A673 (cell line): ENCODE data around the gene INO80B. TPM values are rescaled to one million over a fixed set of nuclear protein-coding genes. Genes with fewer than 3 reads are reported as not detected.

Source experiments
- BruUV-seq: library from RNA; stranded (reverse); fragments of 400-500 nt; replicated peaks from 2 replicates; lab custom pipeline; 2021; lab: Mats Ljungman, UMichigan
- CTCF ChIA-PET: fragments of 300-600 bp; sonication (Branson Sonifier 250); formaldehyde crosslinking; loops from one replicate; lab custom pipeline; 2022; ENCODE audit warnings: antibody characterized with exemption; lab: Charles Lee
- POLR2A ChIA-PET: fragments of 300-600 bp; sonication (Branson Sonifier 250); formaldehyde crosslinking; loops from one replicate; lab custom pipeline; 2022; ENCODE audit warnings: antibody characterized with exemption; ENCODE audit not compliant: low non-redundant PET; lab: Charles Lee
- DNase-seq: peaks from one replicate; pipeline ENCODE4 v3.0.0-alpha.2; 2015; ENCODE audit warnings: low spot score
- H3K27ac ChIP-seq: fragments of 200-600 bp; sonication (generic); 2 replicates; pipeline ENCODE4 v1.5.1; 2016; ENCODE audit warnings: mixed run types, low read depth, mild to moderate bottlenecking, mixed read lengths, antibody characterized with exemption, low read length; ENCODE audit not compliant: poor library complexity, severe bottlenecking
- H3K27me3 ChIP-seq: fragments of 200-600 bp; sonication (generic); replicated peaks from 2 replicates; pipeline ENCODE4 v1.6.1; 2017; ENCODE audit warnings: mixed run types, low read depth, mild to moderate bottlenecking, mixed read lengths, antibody characterized with exemption, low read length; ENCODE audit not compliant: insufficient read depth, poor library complexity
- H3K36me3 ChIP-seq: fragments of 200-600 bp; sonication (generic); 2 replicates; pipeline ENCODE4 v1.6.1; 2016; ENCODE audit warnings: mixed run types, mild to moderate bottlenecking, mixed read lengths, antibody characterized with exemption, low read length; ENCODE audit not compliant: insufficient read depth, poor library complexity, severe bottlenecking
- H3K4me1 ChIP-seq: fragments of 200-600 bp; sonication (generic); 2 replicates; pipeline ENCODE4 v1.6.1; 2017; ENCODE audit warnings: mixed run types, mild to moderate bottlenecking, mixed read lengths, antibody characterized with exemption, low read length; ENCODE audit not compliant: insufficient read depth, poor library complexity, severe bottlenecking
- H3K4me3 ChIP-seq: fragments of 200-600 bp; sonication (generic); 2 replicates; pipeline ENCODE4 v1.5.1; 2016; ENCODE audit warnings: low read depth, mixed run types, mild to moderate bottlenecking, mixed read lengths, low read length; ENCODE audit not compliant: poor library complexity, severe bottlenecking
- H3K9me3 ChIP-seq: fragments of 200-600 bp; sonication (generic); 2 replicates; pipeline ENCODE4 v1.6.1; 2016; ENCODE audit warnings: mixed run types, low read depth, mild to moderate bottlenecking, mixed read lengths, antibody characterized with exemption, low read length; ENCODE audit not compliant: poor library complexity, severe bottlenecking
- EZH2 ChIP-seq: fragments of 200-600 bp; sonication (generic); IDR thresholded peaks from 2 replicates; pipeline ENCODE4 v1.6.1; 2017; ENCODE audit warnings: borderline replicate concordance, low read depth, mild to moderate bottlenecking, mixed read lengths, antibody characterized with exemption, low read length; ENCODE audit not compliant: poor library complexity, severe bottlenecking
- intact Hi-C: fragments of 100-400 bp; cut with micrococcal nuclease; formaldehyde crosslinking; loops from one replicate; pipeline ENCODE4 v1.10.0; 2022; ENCODE audit not compliant: unreplicated experiment
- total RNA-seq: library from RNA; stranded (reverse); gene quantifications from 2 replicates; pipeline ENCODE4 v1.2.3, GENCODE V29; 2021
- TF ChIP-seq, protein P1 (sequence below): fragments of 300-800, 200-600 bp; sonication (generic); conservative IDR thresholded peaks from 2 replicates; pipeline ENCODE4 v1.5.1; 2017; ENCODE audit warnings: low read depth, mild to moderate bottlenecking, antibody characterized with exemption, low read length, moderate library complexity, mixed read lengths

Gene INO80B
- total RNA-seq, 1 experiment from 2014 or later, result 29.9 TPM

DNA sequence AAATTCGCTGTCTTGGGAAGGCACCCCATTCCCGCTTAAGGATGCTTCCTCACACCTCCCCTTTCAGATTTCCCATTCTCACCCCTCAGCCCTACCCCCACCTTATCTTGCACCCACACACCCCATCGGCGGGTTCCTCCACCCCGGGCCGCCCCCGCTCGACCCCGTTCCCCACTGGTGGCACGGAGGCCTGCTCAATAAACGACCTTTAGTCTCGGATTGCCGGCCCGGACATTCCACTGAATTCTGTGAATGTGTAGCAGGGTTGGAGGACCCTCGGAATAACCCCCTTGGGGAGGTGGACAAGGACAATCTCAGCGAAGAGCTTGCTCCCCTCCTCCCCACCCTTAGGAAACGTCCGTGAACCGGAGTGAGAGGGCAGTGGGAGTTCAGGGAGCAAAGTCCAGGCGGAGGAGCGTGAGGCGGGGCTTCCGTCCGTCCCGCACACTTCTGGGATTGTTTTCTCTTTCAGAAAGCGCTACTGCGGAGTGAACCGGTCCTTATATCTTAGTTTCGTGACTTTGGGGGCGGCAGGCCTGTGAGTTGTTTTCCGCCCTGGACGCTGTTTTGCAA is 47.3 kb downstream of the INO80B start:
- ChIA-PET POLR2A (no interaction called here), CTCF (no interaction called here)
- Histone ChIP-seq H3K36me3 (peaks cover 14% of the 10 kb centered on the region), H3K27ac (no peak overlapping the region), H3K9me3 (no peaks in the 10 kb centered on the region), H3K4me3 (no peak overlapping the region), H3K4me1 (peaks cover 12% of the 10 kb centered on the region), H3K27me3 (peaks cover 31% of the 10 kb centered on the region)
- no peak for TF ChIP-seq EZH2
- TF ChIP-seq, protein P1, sequence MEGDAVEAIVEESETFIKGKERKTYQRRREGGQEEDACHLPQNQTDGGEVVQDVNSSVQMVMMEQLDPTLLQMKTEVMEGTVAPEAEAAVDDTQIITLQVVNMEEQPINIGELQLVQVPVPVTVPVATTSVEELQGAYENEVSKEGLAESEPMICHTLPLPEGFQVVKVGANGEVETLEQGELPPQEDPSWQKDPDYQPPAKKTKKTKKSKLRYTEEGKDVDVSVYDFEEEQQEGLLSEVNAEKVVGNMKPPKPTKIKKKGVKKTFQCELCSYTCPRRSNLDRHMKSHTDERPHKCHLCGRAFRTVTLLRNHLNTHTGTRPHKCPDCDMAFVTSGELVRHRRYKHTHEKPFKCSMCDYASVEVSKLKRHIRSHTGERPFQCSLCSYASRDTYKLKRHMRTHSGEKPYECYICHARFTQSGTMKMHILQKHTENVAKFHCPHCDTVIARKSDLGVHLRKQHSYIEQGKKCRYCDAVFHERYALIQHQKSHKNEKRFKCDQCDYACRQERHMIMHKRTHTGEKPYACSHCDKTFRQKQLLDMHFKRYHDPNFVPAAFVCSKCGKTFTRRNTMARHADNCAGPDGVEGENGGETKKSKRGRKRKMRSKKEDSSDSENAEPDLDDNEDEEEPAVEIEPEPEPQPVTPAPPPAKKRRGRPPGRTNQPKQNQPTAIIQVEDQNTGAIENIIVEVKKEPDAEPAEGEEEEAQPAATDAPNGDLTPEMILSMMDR, result no peak
- intact Hi-C loops, result no loop called here
- DNase-seq, result no peak
- no TSS peak for BruUV-seq

- H3K9me3 ChIP-seq, result no peaks in the 10 kb centered on the region
- ChIA-PET POLR2A (no interaction called here), CTCF (no interaction called here)
- intact Hi-C loops, result no loop called here
- no peak overlapping the region for H3K4me3 ChIP-seq
- peaks cover 14% of the 10 kb centered on the region for H3K36me3 ChIP-seq
- no peak overlapping the region for H3K27ac ChIP-seq
- BruUV-seq, result no TSS peak
- H3K4me1 ChIP-seq, result peaks cover 10% of the 10 kb centered on the region
- no peak for TF ChIP-seq EZH2
- TF ChIP-seq, protein P1, result no peak
- no peak for DNase-seq
- peaks cover 26% of the 10 kb centered on the region for H3K27me3 ChIP-seq
Observed at GRCh38 chr2:74502720-74503505, 48.0 kb downstream of the INO80B start.

- peaks cover 13% of the 10 kb centered on the region for H3K4me1 ChIP-seq
Observed at GRCh38 chr2:74503506-74504475, 48.9 kb downstream of the INO80B start.

More at GRCh38 chr2:74503506-74504475, 48.9 kb downstream of the INO80B start:
- no peak for DNase-seq
- H3K27me3 ChIP-seq, result peaks cover 17% of the 10 kb centered on the region
- POLR2A ChIA-PET, result no interaction called here
- no peak overlapping the region for H3K4me3 ChIP-seq
- BruUV-seq, result no TSS peak
- H3K9me3 ChIP-seq, result no peaks in the 10 kb centered on the region
- H3K36me3 ChIP-seq, result peaks cover 14% of the 10 kb centered on the region
- TF ChIP-seq, protein P1, result no peak
- no peak for TF ChIP-seq EZH2
- CTCF ChIA-PET, result no interaction called here
- intact Hi-C loops, result no loop called here
- H3K27ac ChIP-seq, result no peak overlapping the region
